D721Med (cell line): Measurements from ENCODE around the gene CORO6.
A peak's percentile ranks its signal among the peaks of the same experiment; 100 is the strongest.

Experiments used
- DNase-seq: peaks from one replicate; pipeline ENCODE4 v3.0.0; 2011; ENCODE audit warnings: low spot score; ENCODE audit not compliant: insufficient read length
- FAIRE-seq: peaks from 2 replicates; lab custom pipeline; 2011; peaks lifted over from hg19 to GRCh38; lab: Jason Lieb, UNC
- CTCF ChIP-seq: IDR thresholded peaks from 2 replicates; pipeline ENCODE4 v1.5.1; 2012; ENCODE audit warnings: mild to moderate bottlenecking, control low read depth; ENCODE audit not compliant: insufficient read depth; ENCODE audit errors: missing control alignments

The CORO6 gene

GRCh38 chr17:29617481-29618271 lies 5.0 kb downstream of the CORO6 start:
- DNase-seq: no peak
- peak; percentile 72 for TF ChIP-seq CTCF
- no peak for FAIRE-seq

DNA sequence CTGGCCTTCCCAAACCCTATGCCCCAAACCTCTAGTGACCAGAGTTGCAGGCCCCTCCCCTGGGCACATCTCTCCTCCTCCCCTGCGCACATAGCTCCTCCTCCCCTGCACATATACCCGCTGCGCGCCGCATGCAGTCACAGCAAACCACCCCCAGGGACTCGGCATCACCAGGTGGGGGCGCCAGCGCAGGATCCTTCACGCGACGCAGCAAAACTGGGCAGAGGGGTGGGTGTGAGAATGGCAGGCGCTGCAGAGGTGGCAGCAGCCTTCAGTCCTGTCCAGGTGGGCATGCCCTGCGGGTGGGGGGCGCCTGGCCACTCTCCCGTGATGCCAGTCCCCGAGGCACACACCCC lies 5.6 kb downstream of the CORO6 start:
- TF ChIP-seq CTCF: peak; percentile 69
- DNase-seq: no peak
- no peak for FAIRE-seq

GRCh38 chr17:29616300-29617048 lies 6.2 kb downstream of the CORO6 start:
- no peak for TF ChIP-seq CTCF
- no peak for DNase-seq
- FAIRE-seq: no peak

DNA sequence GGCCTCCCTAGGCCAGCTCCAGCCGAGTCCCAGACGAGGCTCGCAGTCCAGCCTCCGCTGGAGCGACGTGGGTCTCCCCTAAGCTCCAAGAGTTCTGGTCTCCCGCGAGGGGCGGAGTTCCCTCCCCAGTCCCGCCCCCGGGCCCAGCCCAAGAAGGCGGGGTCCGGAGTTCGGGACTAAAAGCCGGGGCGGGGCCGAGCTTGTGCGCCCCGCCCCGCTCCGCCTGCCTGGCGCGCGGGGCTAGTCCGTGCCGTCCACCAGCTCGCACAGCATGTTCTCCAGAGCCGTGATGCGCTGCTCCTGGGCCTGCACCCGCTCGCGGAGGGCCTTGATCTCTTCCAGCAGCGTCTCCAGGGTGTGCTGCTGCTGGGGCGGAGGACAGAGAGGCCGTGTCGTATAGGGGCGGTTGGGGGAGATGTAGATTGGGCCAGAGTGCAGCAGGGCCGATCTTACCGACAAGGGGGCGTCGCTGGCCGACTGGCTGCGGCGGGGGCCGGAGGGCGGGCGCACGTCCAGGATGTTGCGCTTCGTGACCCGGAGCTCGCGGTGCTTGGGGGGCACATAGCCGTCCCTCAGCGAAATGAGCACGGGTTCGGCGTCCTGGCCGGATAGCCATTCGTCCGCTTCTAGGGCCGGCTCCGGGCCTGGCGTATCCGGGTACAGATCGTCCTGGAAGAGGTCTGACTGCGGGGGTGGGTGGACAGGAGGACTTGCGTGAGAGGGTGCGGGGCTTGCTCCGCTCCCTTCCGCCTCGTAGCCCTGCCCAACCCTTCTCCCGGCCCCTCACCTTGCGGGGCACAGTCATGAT lies 7.0 kb downstream of the CORO6 start:
- peak; percentile 68 for DNase-seq
- TF ChIP-seq CTCF: no peak
- FAIRE-seq: no peak

DNA sequence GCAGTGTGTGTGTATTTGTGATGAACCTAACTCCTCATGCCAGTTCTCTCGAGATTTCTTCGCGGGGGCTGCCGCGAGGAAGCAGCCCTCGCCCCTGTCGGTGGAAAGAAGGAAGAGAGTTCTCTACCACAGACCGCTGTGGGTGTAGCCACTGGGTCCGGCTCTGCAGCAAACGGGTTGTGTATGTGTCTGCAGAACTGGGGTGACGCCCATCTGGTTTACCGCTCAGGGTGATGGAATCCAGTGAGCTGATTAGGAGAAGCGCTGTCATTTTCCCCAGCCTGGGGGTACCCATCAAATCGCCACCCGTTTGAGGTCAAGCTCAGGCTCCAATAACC lies 7.7 kb downstream of the CORO6 start:
- no peak for FAIRE-seq
- TF ChIP-seq CTCF: no peak
- no peak for DNase-seq

GRCh38 chr17:29614349-29615047 lies 8.2 kb downstream of the CORO6 start:
- TF ChIP-seq CTCF: no peak
- no peak for FAIRE-seq
- DNase-seq: no peak
